ENCODE results near the gene DKKL1.

- TF ChIP-seq POLR2AphosphoS5 (IDR thresholded peaks at IDR 0.05; ENCODE audit: borderline replicate concordance, low read depth, low read length) (no peak), EZH2 (IDR thresholded peaks at IDR 0.05) (no peak)
These were observed 22.6 kb upstream of the DKKL1 start for GRCh38 chr19:49340865-49341718.
